Measurements from ENCODE around the gene SLC17A1.
A peak's percentile ranks its signal among the peaks of the same experiment; 100 is the strongest.

The SLC17A1 gene

GRCh38 chr6:25832307-25832662 is 433 bp upstream of the SLC17A1 start:
- no peak for DNase-seq

GRCh38 chr6:25830458-25830857 is 1.4 kb downstream of the SLC17A1 start:
- no peak for DNase-seq

GRCh38 chr6:25829375-25829774 is 2.5 kb downstream of the SLC17A1 start:
- no peak for DNase-seq

- DNase-seq: no peak
These were observed 10.5 kb downstream of the SLC17A1 start for GRCh38 chr6:25821341-25821740.

GRCh38 chr6:25816252-25816651 is 15.6 kb downstream of the SLC17A1 start:
- DNase-seq: no peak

- no peak for DNase-seq
These were observed 16.7 kb downstream of the SLC17A1 start for GRCh38 chr6:25815194-25815593.

GRCh38 chr6:25804804-25805203 is 27.0 kb downstream of the SLC17A1 start:
- DNase-seq: no peak

GRCh38 chr6:25801436-25801835 is 30.4 kb downstream of the SLC17A1 start:
- no peak for DNase-seq

GRCh38 chr6:25794784-25795183 is 37.1 kb downstream of the SLC17A1 start:
- no peak for DNase-seq

GRCh38 chr6:25793970-25794369 is 37.9 kb downstream of the SLC17A1 start:
- no peak for DNase-seq

GRCh38 chr6:25792016-25792415 is 39.8 kb downstream of the SLC17A1 start:
- DNase-seq: no peak

GRCh38 chr6:25789475-25789874 is 42.4 kb downstream of the SLC17A1 start:
- DNase-seq: no peak

GRCh38 chr6:25788305-25788922 is 43.4 kb downstream of the SLC17A1 start:
- DNase-seq: peak; percentile 28

GRCh38 chr6:25787428-25787827 is 44.4 kb downstream of the SLC17A1 start:
- DNase-seq: no peak

GRCh38 chr6:25781134-25781533 is 50.7 kb downstream of the SLC17A1 start:
- DNase-seq: no peak

GRCh38 chr6:25777856-25778649 is 53.8 kb downstream of the SLC17A1 start:
- DNase-seq: no peak

GRCh38 chr6:25777031-25777430 is 54.8 kb downstream of the SLC17A1 start:
- DNase-seq: no peak

- DNase-seq: no peak
These were observed 57.6 kb downstream of the SLC17A1 start for GRCh38 chr6:25774120-25774715.

GRCh38 chr6:25769983-25770382 is 61.9 kb downstream of the SLC17A1 start:
- no peak for DNase-seq

- no peak for DNase-seq
These were observed 63.3 kb downstream of the SLC17A1 start for GRCh38 chr6:25768566-25768965.

GRCh38 chr6:25764611-25765010 is 67.2 kb downstream of the SLC17A1 start:
- no peak for DNase-seq

- DNase-seq: no peak
These were observed 73.8 kb downstream of the SLC17A1 start for GRCh38 chr6:25757936-25758642.
